Mononuclear cell (primary cell): ENCODE results near the gene WDR38. TPM values are rescaled to one million over a fixed set of nuclear protein-coding genes. Genes with fewer than 3 reads are reported as not detected.

Source experiments
- H3K27me3 ChIP-seq: 2 replicates; pipeline ENCODE4 v1.6.0; 2011; ENCODE audit warnings: low read length, control low read depth; ENCODE audit not compliant: insufficient read depth
- H3K4me1 ChIP-seq: 2 replicates; pipeline ENCODE4 v1.5.1; 2011; ENCODE audit warnings: mild to moderate bottlenecking, low read length, control low read depth; ENCODE audit not compliant: insufficient read depth
- H3K4me3 ChIP-seq: 2 replicates; pipeline ENCODE4 v1.5.1; 2011; ENCODE audit warnings: mild to moderate bottlenecking, low read length, moderate library complexity
- H3K9me3 ChIP-seq: 2 replicates; pipeline ENCODE4 v1.5.1; 2011; ENCODE audit warnings: low read depth, mild to moderate bottlenecking, control low read depth, low read length
- total RNA-seq: library from RNA; depleted of rRNA; stranded (reverse); fragments of >200 nt; gene quantifications from one replicate; pipeline ENCODE4 v1.2.3, GENCODE V29; 2012

Gene WDR38
- not detected for total RNA-seq

GRCh38 chr9:124852829-124853531, at the start of gene WDR38:
WDR38 (plus strand) TSS chr9:124853460; CDS start chr9:124853532, 72 bp downstream.
- Histone ChIP-seq H3K4me3 (peak within 1 kb of the TSS; percentile 22), H3K4me1 (peaks cover 12% of the 10 kb centered on the region), H3K27me3 (no peaks in the 10 kb centered on the region), H3K9me3 (no peaks in the 10 kb centered on the region)

- peaks cover 20% of the 10 kb centered on the region for H3K4me1 ChIP-seq
- no peaks in the 10 kb centered on the region for H3K27me3 ChIP-seq
- no peaks in the 10 kb centered on the region for H3K9me3 ChIP-seq
- no peak overlapping the region for H3K4me3 ChIP-seq
Observed at GRCh38 chr9:124803911-124804310, 49.3 kb upstream of the WDR38 start.

- Histone ChIP-seq H3K4me1 (peaks cover 14% of the 10 kb centered on the region), H3K4me3 (no peak overlapping the region), H3K9me3 (no peaks in the 10 kb centered on the region), H3K27me3 (no peaks in the 10 kb centered on the region)
Observed at GRCh38 chr9:124805186-124805585, 48.1 kb upstream of the WDR38 start.

- H3K27me3 ChIP-seq = no peaks in the 10 kb centered on the region
- H3K4me1 ChIP-seq = no peaks in the 10 kb centered on the region
- H3K9me3 ChIP-seq = no peaks in the 10 kb centered on the region
- H3K4me3 ChIP-seq = no peak overlapping the region
Observed at GRCh38 chr9:124808246-124808956, 44.9 kb upstream of the WDR38 start.

GRCh38 chr9:124809211-124809610, 44.0 kb upstream of the WDR38 start:
- no peaks in the 10 kb centered on the region for H3K27me3 ChIP-seq
- H3K4me3 ChIP-seq = no peak overlapping the region
- H3K4me1 ChIP-seq = no peaks in the 10 kb centered on the region
- no peaks in the 10 kb centered on the region for H3K9me3 ChIP-seq

- Histone ChIP-seq H3K27me3 (no peaks in the 10 kb centered on the region), H3K9me3 (no peaks in the 10 kb centered on the region), H3K4me1 (no peaks in the 10 kb centered on the region), H3K4me3 (no peak overlapping the region)
Observed at GRCh38 chr9:124809741-124810500, 43.3 kb upstream of the WDR38 start.

GRCh38 chr9:124810663-124811355, 42.5 kb upstream of the WDR38 start:
- no peak overlapping the region for H3K4me3 ChIP-seq
- H3K27me3 ChIP-seq = no peaks in the 10 kb centered on the region
- no peaks in the 10 kb centered on the region for H3K4me1 ChIP-seq
- H3K9me3 ChIP-seq = no peaks in the 10 kb centered on the region

GRCh38 chr9:124812441-124812876, 40.8 kb upstream of the WDR38 start:
- H3K27me3 ChIP-seq = no peaks in the 10 kb centered on the region
- H3K4me3 ChIP-seq = no peak overlapping the region
- H3K4me1 ChIP-seq = no peaks in the 10 kb centered on the region
- no peaks in the 10 kb centered on the region for H3K9me3 ChIP-seq

- Histone ChIP-seq H3K27me3 (no peaks in the 10 kb centered on the region), H3K4me3 (no peak overlapping the region), H3K4me1 (no peaks in the 10 kb centered on the region), H3K9me3 (no peaks in the 10 kb centered on the region)
Observed at GRCh38 chr9:124813041-124813440, 40.2 kb upstream of the WDR38 start.

- Histone ChIP-seq H3K27me3 (no peaks in the 10 kb centered on the region), H3K9me3 (no peaks in the 10 kb centered on the region), H3K4me1 (no peaks in the 10 kb centered on the region), H3K4me3 (no peak overlapping the region)
Observed at GRCh38 chr9:124813501-124814163, 39.6 kb upstream of the WDR38 start.

- Histone ChIP-seq H3K9me3 (no peaks in the 10 kb centered on the region), H3K4me1 (no peaks in the 10 kb centered on the region), H3K27me3 (no peaks in the 10 kb centered on the region), H3K4me3 (no peak overlapping the region)
Observed at GRCh38 chr9:124814164-124814535, 39.1 kb upstream of the WDR38 start.

GRCh38 chr9:124815601-124816000, 37.7 kb upstream of the WDR38 start:
- Histone ChIP-seq H3K27me3 (no peaks in the 10 kb centered on the region), H3K4me1 (no peaks in the 10 kb centered on the region), H3K4me3 (no peak overlapping the region), H3K9me3 (no peaks in the 10 kb centered on the region)

GRCh38 chr9:124818431-124819281, 34.6 kb upstream of the WDR38 start:
- Histone ChIP-seq H3K4me3 (no peak overlapping the region), H3K4me1 (no peaks in the 10 kb centered on the region), H3K27me3 (no peaks in the 10 kb centered on the region), H3K9me3 (no peaks in the 10 kb centered on the region)
